ENCODE data around the gene AFG3L2.

- no peak for TF ChIP-seq POLR2A (IDR thresholded peaks at IDR 0.05)
- no peak for TF ChIP-seq POLR2AphosphoS5 (IDR thresholded peaks at IDR 0.05)
- TF ChIP-seq CTCF (IDR thresholded peaks at IDR 0.05), result no peak
Measured at GRCh38 chr18:12346240-12346565, 30.8 kb downstream of the AFG3L2 start.
